GM21390 (cell line): ENCODE data around the gene MGP.

ENCODE experiments used
- ATAC-seq: cut with Tn5 transposase; IDR thresholded peaks from one replicate; pipeline ENCODE4 v1.9.1; 2021; ENCODE audit not compliant: unreplicated experiment

Gene MGP

DNA sequence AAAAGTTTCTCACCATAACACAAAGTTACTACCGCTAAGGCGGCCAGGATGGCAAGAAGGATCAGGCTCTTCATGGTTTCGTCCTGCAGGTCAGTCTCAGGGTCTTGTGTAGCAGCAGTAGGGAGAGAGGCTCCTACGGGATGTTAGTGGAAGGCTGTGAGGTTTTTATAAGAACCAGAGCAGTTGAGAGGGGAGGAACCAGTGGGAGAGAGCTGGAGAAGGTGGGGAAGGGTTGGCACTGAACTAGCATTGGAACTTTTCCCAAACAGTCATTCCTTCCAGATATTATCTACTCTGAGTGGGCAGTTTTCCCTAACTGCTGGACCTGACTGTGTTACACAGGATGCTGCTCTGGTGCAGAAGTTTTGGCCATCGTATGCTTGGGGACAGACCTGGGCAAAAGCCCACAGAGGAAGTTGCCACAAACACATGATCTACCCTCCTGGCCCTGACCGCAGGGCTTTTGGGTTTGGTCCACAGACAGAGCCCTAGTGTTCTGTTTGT lies at the start of gene MGP:
Gene MGP (minus strand): TSS at position 137 of the 504 bp plus-strand sequence. CDS start 63 bp downstream, at position 74.
- no peak for ATAC-seq

GRCh38 chr12:14935031-14935430 lies 49.4 kb upstream of the MGP start:
- ATAC-seq: no peak

DNA sequence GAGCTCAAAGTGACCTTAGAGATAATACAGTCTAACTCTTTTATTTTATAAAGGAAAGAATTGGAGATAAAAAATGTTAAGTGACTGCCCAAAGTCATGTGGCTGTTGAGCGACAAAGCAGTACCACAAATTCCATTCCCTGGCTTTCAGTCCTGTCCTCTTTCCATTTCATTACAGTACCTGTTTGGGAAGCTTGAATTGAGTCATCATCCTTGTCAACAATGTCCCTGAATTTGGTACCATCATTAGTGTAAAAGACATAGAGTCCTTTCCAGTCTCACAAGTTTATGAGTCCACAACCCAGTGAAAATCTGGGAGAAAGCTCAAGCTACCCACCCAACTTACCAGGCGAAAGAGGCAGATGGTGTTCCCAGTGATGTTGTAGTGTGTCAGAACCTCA lies 48.9 kb upstream of the MGP start:
- ATAC-seq: no peak

DNA sequence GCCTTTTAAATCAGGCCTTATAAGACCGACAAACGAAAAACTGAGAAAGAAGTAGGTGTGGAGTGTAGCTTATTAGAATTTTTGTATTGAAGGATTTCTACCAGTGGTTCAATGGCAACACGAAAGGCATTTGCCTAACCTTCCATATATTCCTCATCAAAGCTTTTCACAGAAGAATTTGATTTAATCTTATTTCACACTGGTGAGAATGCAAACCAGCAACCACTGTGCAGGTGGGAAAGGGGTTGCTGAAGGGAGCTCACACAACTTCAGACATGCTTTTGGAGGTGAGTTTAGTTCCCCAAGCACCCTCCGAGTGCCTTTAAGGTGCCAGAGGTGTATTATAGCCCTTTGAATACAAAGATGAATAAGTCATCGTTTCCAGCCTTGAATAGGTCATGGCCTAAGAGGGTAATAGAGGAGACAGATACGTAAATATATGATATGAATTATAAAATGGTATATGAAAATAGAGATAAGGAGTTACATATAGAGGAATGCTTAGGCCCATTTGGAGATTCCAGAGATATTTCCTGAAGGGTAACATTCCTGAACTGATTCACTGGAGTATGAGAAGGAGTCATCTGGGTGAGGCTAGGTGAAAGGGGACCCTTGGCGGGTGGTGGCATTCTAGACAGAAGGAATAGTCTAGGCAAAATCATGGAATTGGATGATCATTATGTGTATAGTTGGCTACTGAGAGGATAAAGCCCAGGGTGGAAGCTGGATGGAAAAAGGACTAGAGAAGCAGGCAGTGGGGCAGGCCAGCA lies 46.3 kb upstream of the MGP start:
- ATAC-seq: no peak

GRCh38 chr12:14931359-14931758 lies 45.7 kb upstream of the MGP start:
- no peak for ATAC-seq

DNA sequence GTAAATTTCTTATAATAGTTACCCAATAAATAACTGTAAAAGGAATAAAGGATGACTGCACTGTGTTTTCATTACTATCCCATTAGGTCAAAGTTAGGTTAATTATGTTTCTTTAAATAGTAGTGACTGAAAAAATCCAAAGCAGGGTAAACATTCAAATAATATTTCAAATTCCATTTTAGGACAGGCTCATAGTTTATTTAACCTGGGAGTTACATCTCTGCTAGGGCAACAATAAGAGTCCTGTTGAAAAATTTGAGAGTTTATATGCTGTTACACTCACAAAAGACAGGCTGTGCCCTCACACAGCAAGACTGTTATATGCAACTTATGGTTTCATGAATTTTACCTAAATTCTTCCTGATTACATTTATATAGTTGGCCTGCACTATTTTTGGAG lies 44.6 kb upstream of the MGP start:
- ATAC-seq: no peak

- no peak for ATAC-seq
Observed at GRCh38 chr12:14928931-14929330, 43.3 kb upstream of the MGP start.

GRCh38 chr12:14927267-14927666 lies 41.6 kb upstream of the MGP start:
- ATAC-seq: no peak

- no peak for ATAC-seq
Observed at GRCh38 chr12:14924541-14924940, 38.9 kb upstream of the MGP start.

DNA sequence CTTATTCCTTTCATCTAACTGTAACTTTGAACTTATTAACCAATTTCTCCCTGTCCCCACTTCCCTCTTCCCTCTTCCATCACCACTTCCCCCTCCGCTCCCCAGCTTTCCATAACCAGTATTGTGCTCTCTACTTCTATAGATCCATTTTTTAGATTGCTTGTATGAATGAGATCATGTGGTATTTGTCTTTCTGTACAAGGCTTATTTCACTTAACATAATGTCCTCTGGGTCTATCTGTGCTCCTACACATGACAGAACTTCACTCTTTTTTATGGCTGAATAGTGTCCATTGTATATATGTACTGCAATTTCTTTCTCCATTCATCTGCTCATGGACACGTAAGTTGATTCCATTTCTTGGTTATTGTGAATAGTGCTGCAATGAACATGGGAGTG lies 38.3 kb upstream of the MGP start:
- no peak for ATAC-seq

GRCh38 chr12:14921218-14921617 lies 35.6 kb upstream of the MGP start:
- peak; percentile 64 for ATAC-seq

DNA sequence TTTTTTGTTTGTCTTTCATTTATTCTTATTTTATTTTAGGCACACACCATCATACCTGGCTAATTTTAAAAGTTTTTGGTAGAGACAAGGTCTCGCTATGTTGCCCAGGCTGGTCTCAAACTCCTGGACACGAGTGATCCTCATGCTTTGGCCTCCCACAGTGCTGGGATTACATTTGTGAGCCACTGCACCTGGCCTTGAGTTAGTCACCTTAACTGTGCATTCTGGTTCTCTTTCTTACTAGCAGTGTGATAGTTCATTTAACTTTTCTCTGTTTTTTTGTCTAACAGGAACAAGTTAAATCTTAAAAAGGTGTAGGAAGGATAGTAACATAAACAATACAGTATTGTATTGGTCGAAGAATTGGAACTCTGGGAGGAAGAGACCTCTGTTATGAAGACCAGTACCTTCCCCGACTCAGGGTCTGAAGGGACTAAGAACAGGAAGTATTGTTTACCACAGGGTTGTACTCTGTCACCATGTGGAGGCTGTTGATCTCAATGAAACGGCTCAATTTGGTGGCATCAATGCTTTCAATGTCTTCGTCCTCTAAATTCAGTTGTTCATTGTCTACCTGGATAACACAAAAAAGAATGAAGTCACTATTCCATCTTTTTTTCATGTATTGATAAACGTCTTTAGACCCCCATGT lies 34.9 kb upstream of the MGP start:
- ATAC-seq: peak; percentile 84

- ATAC-seq: no peak
Observed at GRCh38 chr12:14919455-14919854, 33.8 kb upstream of the MGP start.

DNA sequence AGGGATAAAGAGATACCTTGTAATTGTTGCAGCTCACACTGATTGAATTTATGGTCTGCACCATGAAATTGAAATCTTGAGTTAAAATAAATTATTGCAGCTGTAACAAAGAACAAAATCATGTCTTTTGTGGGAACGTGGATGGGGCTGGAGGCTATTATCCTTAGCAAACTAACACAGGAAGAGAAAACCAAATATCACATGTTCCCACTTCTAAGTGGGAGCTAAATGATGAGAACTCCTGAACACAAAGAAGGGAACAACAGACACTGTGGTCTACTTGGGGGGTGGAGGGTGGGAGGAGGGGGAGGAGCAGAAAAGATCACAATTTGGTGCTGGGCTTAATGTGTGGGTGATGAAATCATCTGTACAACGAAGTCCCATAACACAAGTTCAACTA lies 30.1 kb upstream of the MGP start:
- ATAC-seq: no peak

GRCh38 chr12:14913381-14913781 lies 27.7 kb upstream of the MGP start:
- no peak for ATAC-seq

DNA sequence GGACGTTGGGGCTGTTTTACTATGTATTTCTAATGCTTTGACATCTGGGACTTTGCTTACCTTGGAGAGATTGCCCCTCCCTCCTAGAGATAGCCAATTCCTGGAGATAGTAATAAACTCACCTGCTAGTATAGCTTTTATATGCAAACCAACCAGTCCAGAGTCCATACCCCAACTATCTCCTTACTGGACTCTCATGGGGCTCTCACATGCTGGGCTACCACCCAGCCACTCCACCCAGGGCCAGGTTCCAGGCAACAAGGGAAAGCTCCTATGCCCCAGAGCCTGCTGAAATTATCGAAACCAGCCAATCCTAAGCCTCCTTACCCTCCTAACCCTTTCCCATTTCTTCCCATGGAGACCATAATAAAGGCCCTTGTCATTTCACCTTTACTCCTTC lies 25.5 kb upstream of the MGP start:
- ATAC-seq: no peak

DNA sequence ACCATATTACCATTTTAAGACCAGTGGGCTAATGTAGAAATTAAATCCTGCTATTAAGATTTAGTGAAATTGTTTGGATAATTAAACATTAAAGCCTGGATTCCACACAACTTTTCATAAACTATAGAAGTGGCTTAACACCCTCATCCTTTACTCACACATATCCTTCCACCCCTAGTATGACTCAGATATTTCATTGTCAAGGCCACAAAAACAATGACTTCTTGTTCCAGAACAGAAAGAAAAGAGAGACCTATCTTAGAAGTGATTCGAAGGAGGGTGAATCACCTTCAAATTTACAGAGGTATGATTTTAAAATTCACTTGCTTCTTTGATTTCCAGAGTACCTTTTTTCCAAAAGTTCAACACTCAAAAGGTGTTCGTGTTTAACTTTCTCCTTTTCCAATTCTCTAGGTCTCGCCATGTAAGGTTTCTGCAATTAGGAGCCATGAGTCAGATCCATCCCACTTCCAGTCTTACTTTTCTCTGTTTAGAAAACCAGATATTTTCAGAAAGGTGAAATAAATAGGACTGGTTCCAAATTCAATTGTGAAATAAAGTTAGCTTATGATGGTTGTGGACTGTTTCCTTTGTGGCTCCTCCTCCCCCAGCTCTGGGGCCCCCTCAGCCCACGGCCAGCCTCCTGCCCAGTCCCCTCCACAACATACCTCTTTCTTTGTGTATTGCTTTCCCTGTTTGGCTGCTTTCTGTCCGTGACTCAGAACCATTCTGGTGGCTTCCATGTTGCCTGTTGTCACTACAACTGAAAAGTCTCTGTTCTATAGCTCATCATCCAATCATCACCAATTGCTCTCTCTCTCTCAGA lies 24.6 kb upstream of the MGP start:
- no peak for ATAC-seq

DNA sequence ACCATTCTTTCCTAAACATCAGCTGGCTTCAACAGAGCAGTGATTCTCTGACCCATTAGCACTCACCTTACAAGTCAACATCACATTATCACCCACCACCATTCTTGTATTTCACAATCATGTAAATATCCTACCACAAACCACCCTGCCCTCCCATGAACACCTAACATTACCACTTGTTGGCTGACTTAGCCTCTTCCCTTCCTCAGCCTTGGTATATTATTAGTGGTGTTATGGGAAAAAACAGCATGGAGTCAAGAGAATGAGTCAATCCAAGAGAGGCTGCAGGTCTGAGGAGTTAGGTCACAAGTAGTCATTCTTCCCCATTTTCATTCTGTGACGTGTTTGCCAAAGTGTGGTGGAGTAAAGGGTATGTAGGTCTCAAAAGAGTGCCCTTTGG lies 22.3 kb upstream of the MGP start:
- ATAC-seq: no peak

DNA sequence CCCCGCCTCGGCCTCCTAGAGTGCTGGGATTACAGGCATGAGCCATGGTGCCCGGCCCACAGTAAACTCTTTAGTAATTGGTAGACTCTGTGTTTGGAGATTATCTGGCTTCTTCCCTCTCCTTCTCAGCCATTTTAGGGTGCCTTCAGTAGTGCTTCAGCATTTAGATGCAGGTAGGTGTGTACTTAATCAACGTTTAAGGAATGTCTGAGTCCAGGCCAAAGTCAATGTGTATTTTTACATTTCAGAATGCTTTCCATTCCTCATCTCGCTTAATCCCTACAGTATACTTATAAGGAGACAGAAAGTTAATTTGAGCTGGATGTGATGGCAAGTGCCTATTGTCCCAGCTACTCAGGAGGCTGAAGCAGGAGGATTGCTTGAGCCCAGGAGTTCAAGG lies 20.5 kb upstream of the MGP start:
- no peak for ATAC-seq

DNA sequence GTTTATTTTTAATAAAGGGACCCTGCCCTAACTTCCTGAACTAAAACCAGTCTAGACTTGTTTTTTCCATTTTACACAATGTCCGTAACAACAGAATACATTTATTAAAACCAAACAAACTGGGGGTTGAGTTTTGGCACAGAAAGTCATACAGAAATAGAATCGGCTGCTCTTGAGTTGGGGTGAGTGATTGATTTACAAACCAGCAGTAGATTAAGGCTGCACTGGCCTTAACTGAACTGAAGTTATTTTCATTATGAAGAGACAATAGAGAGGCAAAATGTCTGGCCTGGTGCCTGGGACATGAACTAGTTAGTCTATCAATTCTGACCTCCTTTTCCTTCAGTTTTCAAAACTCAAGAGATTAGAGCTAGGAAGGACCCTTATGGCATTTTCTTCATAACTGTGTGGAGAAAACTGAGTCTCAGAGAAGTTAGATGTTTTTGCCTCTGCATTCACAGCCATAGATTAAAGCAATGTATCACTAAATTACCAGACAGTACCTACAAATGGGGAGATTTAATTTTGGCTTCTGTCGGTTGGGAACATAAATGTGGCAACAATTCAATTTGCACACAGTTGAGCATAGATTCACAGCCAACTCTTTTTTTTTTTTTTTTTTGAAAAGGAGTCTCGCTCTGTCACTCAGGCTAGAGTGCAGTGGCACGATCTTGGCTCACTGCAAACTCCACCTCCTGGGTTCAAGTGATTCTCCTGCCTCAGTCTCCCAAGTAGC lies 19.8 kb upstream of the MGP start:
- no peak for ATAC-seq

GRCh38 chr12:14904854-14905253 lies 19.2 kb upstream of the MGP start:
- ATAC-seq: no peak
